ENCODE data around the gene PLA2G7.

DNA sequence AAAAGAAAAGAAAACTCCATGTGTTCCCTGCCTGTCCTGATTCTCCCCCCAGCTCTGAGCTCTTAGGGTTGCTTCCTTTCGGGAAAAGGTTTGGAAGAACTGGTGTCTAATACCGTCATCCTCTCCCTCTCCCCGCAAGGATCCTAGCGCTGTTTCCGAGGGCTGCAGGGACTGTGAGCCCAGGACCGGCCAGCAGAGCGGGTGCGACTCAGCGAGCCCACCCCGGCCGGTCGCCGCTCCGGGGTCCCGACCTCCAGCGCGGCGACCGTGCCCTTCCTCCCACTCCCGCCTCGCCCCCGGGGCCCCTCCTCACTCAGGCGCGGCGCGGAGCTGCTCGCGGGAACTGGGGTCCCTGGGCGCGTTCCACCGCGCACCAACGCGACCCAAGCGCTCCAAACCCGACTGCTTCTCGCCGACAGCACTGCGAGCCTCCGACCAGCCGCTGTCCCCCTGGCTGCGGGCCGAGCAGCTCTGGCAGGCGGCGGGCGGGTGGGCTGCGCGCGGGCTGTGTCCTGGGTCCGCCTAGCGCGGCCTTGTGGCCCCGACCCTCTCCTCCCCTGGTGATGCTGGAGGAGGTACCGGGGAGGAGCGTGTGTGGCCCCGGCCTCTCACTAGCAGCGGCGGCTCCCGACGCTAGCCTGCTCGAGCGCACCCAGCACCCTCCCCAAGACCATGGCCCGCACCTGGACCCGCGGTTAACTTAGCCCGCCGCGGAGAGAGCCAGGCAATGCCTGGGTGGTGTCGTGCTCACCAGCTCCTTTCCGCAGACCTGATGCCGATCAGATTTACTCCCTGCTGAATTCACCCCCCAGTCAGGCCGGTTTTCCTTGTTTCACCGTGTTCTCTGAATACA, at the start of gene PLA2G7:
- TF ChIP-seq SMAD3 (CRISPR knock-in tag; IDR thresholded peaks at IDR 0.05; ENCODE audit: borderline replicate concordance): peak; percentile 82
- no peak for TF ChIP-seq CTCF (IDR thresholded peaks at IDR 0.05)
- TF ChIP-seq NFYB (CRISPR knock-in tag; conservative IDR thresholded peaks at IDR 0.05; ENCODE audit: low read depth): no peak
- no peak for TF ChIP-seq USF1 (CRISPR knock-in tag; IDR thresholded peaks at IDR 0.05)

All from WTC11 (cell line).